OCI-LY7 (cell line): ENCODE results near the gene MTURN.

Experiments used
- EZH2phosphoT487 ChIP-seq: fragments of 200-600 bp; sonication (generic); IDR thresholded peaks from 2 replicates; pipeline ENCODE4 v1.6.1; 2018; ENCODE audit warnings: low read depth, borderline replicate concordance, mild to moderate bottlenecking, mixed run types, antibody characterized with exemption, low read length, moderate library complexity, mixed read lengths
- TF ChIP-seq, protein P1 (sequence below): fragments of 200-600 bp; sonication (generic); conservative IDR thresholded peaks from 2 replicates; pipeline ENCODE4 v1.5.1; 2014; ENCODE audit warnings: mild to moderate bottlenecking, antibody characterized with exemption, low read length, moderate library complexity, mixed read lengths

DNA sequence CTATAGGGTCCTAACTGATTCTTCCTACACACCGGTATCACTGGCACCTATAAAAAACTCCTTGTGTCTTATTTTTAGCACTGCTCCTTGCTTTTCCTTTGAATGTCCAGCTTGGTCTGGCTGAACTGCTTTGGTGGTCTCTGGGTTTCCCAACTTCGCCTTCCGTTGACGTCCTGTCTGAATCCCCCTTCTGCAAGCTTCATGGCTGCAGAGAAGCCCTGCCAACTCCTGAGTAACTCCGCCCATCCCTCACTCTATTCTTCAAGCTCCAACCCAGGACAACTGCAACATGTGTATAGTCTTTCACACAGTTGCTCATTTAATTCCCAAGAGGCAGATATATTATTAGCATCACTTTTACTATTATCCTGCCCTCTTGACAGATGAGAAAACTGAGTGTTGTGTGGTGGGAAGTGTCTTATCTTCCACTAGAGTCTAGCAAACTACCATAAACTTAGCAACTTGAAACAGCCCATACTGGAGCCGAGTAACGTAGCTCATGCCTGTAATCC lies 40.9 kb downstream of the MTURN start:
- TF ChIP-seq, protein P1, sequence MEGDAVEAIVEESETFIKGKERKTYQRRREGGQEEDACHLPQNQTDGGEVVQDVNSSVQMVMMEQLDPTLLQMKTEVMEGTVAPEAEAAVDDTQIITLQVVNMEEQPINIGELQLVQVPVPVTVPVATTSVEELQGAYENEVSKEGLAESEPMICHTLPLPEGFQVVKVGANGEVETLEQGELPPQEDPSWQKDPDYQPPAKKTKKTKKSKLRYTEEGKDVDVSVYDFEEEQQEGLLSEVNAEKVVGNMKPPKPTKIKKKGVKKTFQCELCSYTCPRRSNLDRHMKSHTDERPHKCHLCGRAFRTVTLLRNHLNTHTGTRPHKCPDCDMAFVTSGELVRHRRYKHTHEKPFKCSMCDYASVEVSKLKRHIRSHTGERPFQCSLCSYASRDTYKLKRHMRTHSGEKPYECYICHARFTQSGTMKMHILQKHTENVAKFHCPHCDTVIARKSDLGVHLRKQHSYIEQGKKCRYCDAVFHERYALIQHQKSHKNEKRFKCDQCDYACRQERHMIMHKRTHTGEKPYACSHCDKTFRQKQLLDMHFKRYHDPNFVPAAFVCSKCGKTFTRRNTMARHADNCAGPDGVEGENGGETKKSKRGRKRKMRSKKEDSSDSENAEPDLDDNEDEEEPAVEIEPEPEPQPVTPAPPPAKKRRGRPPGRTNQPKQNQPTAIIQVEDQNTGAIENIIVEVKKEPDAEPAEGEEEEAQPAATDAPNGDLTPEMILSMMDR = no peak
- no peak for TF ChIP-seq EZH2phosphoT487
